HuH-7 (cell line): ENCODE data around the gene IL7R.

Experiments
- DNase-seq: peaks from one replicate; pipeline ENCODE4 v3.0.0; 2011; ENCODE audit warnings: low spot score

IL7R gene

GRCh38 chr5:35856765-35857351, at the start of gene IL7R:
IL7R (plus strand) TSS chr5:35856891; CDS start chr5:35856978, 87 bp downstream.
- DNase-seq = no peak

GRCh38 chr5:35810601-35811000, 46.1 kb upstream of the IL7R start:
- no peak for DNase-seq

- DNase-seq = no peak
These were observed 45.5 kb upstream of the IL7R start for GRCh38 chr5:35811108-35811741.

GRCh38 chr5:35813521-35813920, 43.2 kb upstream of the IL7R start:
- DNase-seq = no peak

GRCh38 chr5:35815089-35815936, 41.4 kb upstream of the IL7R start:
- DNase-seq = peak; percentile 27

GRCh38 chr5:35816881-35817521, 39.7 kb upstream of the IL7R start:
- DNase-seq = no peak

- no peak for DNase-seq
These were observed 37.7 kb upstream of the IL7R start for GRCh38 chr5:35819026-35819425.

GRCh38 chr5:35819668-35820067, 37.0 kb upstream of the IL7R start:
- no peak for DNase-seq

GRCh38 chr5:35820735-35821134, 36.0 kb upstream of the IL7R start:
- no peak for DNase-seq

- DNase-seq = no peak
These were observed 35.2 kb upstream of the IL7R start for GRCh38 chr5:35821513-35821912.

- DNase-seq = no peak
These were observed 34.2 kb upstream of the IL7R start for GRCh38 chr5:35822511-35822910.

- DNase-seq = no peak
These were observed 33.2 kb upstream of the IL7R start for GRCh38 chr5:35823347-35824098.

GRCh38 chr5:35826056-35826455, 30.6 kb upstream of the IL7R start:
- DNase-seq = no peak

GRCh38 chr5:35826554-35826953, 30.1 kb upstream of the IL7R start:
- DNase-seq = no peak

- DNase-seq = no peak
These were observed 28.6 kb upstream of the IL7R start for GRCh38 chr5:35828082-35828598.

GRCh38 chr5:35830587-35830986, 26.1 kb upstream of the IL7R start:
- no peak for DNase-seq

GRCh38 chr5:35832762-35833161, 23.9 kb upstream of the IL7R start:
- DNase-seq = no peak

- DNase-seq = no peak
These were observed 23.5 kb upstream of the IL7R start for GRCh38 chr5:35833224-35833623.

- no peak for DNase-seq
These were observed 20.6 kb upstream of the IL7R start for GRCh38 chr5:35835796-35836742.

- DNase-seq = no peak
These were observed 18.2 kb upstream of the IL7R start for GRCh38 chr5:35838370-35839042.
